GM03348 (cell line): ENCODE results near the gene INTS14.
"Not testable (repeated sequence)": the region's sequence is repeated elsewhere in the genome, so short reads cannot be mapped to it uniquely, and the experiment has no call there.

Experiments used
- DNase-seq: peaks from one replicate; pipeline ENCODE4 v3.0.0; 2012; ENCODE audit warnings: low spot score

Gene INTS14

GRCh38 chr15:65578904-65579728 is 31.8 kb downstream of the INTS14 start:
- no peak for DNase-seq

- DNase-seq, result no peak
Measured at GRCh38 chr15:65577129-65577996, 33.6 kb downstream of the INTS14 start.

- DNase-seq, result peak; percentile 41
Measured at GRCh38 chr15:65576664-65577063, 34.3 kb downstream of the INTS14 start.

GRCh38 chr15:65571971-65572370 is 39.0 kb downstream of the INTS14 start:
- DNase-seq, result no peak

GRCh38 chr15:65569728-65570127 is 41.2 kb downstream of the INTS14 start:
- DNase-seq, result no peak

- no peak for DNase-seq
Measured at GRCh38 chr15:65561934-65562333, 49.0 kb downstream of the INTS14 start.

GRCh38 chr15:65559941-65560340 is 51.0 kb downstream of the INTS14 start:
- no peak for DNase-seq

GRCh38 chr15:65558997-65559760 is 51.8 kb downstream of the INTS14 start:
- DNase-seq, result no peak

- DNase-seq, result peak; percentile 41
Measured at GRCh38 chr15:65558336-65558735, 52.6 kb downstream of the INTS14 start.

- no peak for DNase-seq
Measured at GRCh38 chr15:65556622-65557021, 54.3 kb downstream of the INTS14 start.

GRCh38 chr15:65553691-65554090 is 57.2 kb downstream of the INTS14 start:
- DNase-seq, result no peak

GRCh38 chr15:65552851-65553250 is 58.1 kb downstream of the INTS14 start:
- not testable (repeated sequence) for DNase-seq

- DNase-seq, result no peak
Measured at GRCh38 chr15:65551183-65551582, 59.7 kb downstream of the INTS14 start.

GRCh38 chr15:65550681-65551098 is 60.2 kb downstream of the INTS14 start:
- no peak for DNase-seq

GRCh38 chr15:65549288-65549687 is 61.6 kb downstream of the INTS14 start:
- not testable (repeated sequence) for DNase-seq

- no peak for DNase-seq
Measured at GRCh38 chr15:65547841-65548240, 63.1 kb downstream of the INTS14 start.

- DNase-seq, result no peak
Measured at GRCh38 chr15:65541231-65541820, 69.6 kb downstream of the INTS14 start.

GRCh38 chr15:65540314-65540713 is 70.6 kb downstream of the INTS14 start:
- DNase-seq, result no peak

GRCh38 chr15:65535192-65535591 is 75.7 kb downstream of the INTS14 start:
- DNase-seq, result no peak

- DNase-seq, result no peak
Measured at GRCh38 chr15:65533057-65533756, 77.7 kb downstream of the INTS14 start.

- no peak for DNase-seq
Measured at GRCh38 chr15:65532738-65533051, 78.2 kb downstream of the INTS14 start.
